ENCODE measurements around the gene RALGPS1.

The RALGPS1 gene

DNA sequence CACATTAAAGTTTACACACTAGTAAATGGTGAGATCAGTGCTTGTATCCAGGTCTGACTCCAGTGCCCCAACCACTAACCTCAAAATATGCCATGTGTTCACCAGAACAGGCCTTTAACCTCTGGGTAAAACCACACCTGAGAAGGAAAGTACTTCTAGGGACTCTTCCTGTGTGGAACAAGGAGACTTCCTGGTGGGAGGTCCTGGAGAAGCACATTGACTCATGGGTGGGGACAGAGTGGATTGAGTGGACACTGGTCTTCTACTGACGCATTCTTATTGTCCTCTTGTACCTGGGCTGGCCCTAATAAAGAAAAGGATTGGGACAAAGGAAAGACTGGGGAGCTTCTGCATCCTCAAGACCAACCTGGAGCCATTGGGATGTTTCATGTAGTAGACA lies 164.4 kb downstream of the RALGPS1 start:
- DNase-seq (ENCODE audit: low spot score) = no peak

DNA sequence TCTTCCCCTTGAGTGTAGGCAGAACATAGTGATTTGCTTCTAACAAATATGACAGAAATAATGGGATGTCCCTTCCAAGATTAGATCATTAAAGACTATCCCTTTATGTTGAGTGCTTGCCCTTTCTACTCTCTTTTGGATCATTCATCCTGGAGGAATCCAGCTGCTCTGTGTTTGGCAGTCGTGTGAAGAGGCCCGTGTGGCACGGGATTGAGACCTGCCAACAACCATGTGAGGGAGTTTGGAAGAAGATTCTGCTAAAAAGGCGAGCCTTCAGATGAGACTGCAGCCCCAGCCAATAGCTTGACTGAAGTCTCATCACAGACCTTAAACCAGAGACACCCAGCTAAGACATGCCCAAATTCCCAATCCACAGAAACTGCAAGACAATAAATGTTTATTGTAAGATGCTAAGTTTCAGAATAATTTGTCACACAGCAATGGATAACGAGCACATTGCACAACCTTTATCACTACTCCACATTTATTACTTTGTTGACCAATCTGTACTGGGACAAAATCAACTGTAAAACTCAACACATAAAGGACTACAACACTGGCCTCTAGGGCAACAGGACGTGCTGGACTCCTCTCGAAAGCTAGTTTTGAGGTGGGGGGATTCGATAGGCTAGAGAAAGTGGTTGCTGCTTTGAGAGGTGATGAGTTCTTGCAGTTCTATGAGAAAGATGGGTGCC lies 165.0 kb downstream of the RALGPS1 start:
- no peak for DNase-seq (ENCODE audit: low spot score)

DNA sequence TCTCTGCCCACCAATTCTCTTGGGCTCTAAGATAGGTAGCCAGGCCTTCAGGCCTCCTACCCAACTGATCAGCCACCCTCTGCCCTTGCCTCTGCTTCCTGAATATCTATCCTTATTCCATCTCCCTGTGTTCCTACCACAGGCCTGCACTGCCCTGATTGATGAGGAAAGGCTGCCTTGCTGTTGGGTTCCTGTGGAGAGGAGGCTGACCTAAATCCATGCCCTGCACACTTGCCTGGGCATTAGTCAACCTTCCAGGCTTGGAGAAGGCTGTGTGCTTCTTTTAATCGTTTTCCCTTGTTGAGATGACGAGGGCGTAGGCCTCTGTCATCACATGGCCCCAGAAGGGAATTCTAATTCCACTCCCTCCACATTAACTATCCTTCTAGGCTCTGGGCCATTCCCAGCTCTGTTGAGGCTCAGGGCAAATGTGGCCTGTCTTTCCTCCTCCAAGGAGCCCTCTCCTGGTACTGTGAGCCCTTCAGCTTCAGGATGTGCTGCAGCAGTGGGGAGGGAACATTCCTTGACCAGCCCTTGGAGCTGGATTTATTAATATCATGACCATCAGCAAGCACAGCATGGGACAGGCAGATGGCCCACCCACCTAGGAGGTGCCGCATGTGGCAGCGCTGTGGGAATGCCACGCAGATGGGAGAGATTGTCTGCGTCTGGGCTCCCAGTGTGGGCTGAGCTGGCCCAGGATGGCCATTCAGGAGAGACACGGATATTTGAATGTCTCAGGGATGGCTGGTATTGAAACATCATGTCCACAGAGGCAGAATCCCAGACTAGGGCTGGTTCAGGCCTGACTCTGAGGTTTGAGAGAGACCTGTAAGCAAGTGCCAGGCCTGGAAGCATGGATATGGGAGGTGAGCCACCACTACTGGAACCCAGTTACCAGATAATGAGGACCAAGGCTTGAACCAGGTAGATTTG lies 166.9 kb downstream of the RALGPS1 start:
- DNase-seq (ENCODE audit: low spot score) = no peak

DNA sequence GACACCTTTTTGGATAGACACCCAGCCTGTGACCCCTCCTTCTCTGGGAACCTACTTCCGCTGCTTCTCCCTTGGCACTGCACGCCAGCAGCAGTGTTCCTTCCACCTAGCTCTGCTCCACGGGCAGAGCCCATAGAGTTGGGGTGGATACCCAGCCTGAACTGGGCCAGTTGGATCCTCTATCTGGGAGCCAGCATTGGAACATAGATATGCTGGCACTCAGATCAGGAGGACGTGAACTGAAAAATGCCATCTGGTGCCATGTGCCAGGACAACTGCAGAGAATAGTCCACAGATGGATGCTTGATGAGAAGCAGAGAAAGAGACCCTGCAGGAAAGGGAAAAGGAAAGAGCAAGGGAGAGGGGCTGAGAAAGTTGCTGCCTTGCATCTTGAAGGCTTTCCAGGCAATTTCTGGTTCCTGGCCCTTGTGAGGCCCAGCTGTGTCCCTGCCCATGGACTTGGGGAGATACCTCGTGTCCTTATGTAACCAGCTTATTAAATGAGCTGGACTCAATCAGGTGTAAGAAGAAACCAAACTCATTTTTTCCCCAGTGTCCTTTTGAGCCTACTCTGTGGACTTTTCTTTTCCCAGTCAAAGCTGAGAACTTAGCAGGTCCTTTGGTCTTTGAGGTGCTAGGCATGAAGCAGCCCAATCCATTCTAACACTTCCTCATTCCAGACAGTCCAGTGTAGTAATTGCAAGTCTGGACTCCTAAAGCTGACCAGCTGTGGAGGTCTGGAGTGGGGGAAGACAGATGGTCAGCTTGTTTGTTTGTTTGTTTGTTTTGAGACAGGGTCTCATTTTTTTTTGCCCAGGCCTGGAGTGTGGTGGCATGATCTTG lies 168.8 kb downstream of the RALGPS1 start:
- DNase-seq (ENCODE audit: low spot score) = no peak

DNA sequence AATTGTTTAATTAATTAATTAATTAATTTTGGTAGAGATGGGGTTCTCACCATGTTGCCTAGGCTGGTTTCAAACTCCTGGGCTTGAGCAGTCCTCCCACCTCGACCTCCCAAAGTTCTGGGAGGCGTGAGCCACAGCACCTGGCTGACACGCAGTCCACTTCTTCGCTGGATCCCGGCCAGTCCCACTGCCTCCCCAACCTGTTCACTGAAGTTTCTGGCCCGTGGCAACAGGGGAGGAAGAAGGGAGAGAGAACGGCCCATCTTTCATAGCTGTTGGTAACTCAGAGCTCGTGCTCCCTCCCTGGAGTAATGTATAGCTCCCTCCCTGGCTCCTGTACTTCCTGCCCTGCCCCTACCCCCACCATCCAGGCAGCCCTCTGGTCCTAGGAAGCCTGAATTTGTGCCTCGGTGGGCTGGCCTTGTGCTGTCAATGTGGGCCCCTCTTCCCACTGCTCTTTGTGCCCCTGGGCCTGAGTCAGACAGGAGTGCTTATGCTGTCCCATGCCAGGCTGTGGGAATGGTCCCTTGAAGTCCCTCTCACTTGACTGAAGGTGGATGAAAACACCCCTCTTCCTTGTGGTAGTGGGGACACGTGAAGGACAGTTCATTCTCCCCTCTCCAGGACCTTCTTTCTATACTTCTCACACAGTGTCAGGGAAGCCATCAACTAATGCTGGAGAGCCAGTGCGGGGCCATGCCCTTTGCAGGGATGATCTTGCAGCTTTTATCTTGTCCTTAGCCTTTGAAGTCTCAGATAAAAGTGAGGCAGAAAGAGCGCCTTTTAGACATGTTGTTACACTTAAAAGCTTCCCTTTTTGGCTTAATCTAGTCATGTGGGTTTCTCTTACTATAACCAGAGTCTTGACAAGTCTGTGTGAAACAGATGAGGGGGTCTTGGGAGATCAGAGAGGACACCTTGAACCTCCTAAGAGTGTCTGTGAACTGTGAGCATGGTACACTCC lies 169.8 kb downstream of the RALGPS1 start:
- no peak for DNase-seq (ENCODE audit: low spot score)

DNA sequence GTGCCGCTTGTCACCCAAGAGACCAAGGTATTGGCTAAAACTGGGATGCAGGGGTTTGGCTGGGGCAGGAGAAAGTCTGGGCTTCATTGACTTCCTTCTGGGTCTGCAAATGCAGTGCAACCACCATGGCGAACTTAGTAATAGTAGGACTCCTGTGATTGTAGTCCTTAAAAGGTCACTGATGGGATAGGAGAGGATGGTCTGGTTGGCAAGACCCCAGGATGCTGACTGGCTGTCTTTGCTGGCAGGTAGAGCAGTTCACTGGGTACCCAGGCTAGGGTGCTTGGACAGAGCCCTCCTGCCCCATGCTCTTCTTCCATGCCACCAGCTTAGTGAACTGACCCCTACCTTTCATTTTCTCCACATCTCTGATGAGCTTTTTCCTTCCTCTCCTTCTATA lies 170.6 kb downstream of the RALGPS1 start:
- DNase-seq (ENCODE audit: low spot score) = no peak

DNA sequence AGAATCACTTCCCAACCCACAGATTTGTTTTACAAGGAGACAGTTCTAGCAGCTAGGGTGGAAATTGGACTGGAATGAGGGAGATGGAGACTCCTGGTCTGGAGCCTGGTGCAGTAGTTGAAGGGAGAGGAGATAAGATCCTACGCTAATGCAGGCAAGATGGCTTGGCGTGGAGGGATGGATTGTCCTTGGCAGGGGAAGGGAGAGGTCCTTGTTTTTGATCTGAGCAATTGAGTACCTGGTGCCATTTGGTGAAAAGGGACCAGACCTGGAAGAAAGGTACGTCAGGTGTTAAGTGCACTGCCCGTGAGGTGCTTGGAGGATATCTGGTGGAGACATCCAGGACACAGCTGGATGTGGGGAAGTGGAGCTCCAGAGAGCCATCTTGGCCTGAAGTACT lies 172.2 kb downstream of the RALGPS1 start:
- DNase-seq (ENCODE audit: low spot score) = no peak

DNA sequence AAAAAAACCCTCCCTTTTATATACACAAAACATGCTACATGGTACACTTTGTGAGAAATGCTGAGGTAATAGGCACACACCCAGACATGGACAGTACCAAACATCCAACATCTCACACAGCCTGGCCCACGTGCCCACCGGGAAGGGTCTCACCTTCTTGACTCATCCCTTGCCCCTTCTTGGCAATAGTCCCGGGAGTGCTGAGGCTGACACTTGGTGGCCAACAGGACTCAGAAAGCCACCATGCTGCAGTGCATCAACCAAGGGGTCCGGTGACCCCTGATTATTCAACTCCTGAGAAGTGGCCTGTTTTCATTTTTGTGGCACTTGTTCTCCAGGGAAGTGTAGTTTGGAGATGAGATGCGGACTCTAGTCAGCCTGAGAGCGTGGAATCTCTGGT lies 172.8 kb downstream of the RALGPS1 start:
- no peak for DNase-seq (ENCODE audit: low spot score)

DNA sequence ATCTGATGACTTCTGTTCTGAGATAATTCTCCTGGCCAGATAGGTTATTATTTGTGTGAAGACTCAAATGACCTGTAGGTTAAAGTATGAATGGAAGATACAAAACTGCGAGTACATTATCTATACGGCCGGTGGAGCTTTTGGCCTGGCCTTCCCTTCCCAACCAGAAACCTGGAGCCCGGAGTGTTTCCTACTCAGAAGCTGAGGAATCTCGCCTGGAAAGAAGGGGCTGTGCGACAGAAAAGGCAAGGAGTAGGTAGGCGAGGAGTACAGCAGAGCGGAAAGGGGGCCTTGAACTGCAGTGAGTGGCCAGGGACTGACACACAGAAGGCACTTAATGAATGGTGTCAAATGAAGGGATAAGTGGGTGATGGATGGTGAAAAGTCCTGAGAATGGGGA lies 173.3 kb downstream of the RALGPS1 start:
- DNase-seq (ENCODE audit: low spot score) = no peak

DNA sequence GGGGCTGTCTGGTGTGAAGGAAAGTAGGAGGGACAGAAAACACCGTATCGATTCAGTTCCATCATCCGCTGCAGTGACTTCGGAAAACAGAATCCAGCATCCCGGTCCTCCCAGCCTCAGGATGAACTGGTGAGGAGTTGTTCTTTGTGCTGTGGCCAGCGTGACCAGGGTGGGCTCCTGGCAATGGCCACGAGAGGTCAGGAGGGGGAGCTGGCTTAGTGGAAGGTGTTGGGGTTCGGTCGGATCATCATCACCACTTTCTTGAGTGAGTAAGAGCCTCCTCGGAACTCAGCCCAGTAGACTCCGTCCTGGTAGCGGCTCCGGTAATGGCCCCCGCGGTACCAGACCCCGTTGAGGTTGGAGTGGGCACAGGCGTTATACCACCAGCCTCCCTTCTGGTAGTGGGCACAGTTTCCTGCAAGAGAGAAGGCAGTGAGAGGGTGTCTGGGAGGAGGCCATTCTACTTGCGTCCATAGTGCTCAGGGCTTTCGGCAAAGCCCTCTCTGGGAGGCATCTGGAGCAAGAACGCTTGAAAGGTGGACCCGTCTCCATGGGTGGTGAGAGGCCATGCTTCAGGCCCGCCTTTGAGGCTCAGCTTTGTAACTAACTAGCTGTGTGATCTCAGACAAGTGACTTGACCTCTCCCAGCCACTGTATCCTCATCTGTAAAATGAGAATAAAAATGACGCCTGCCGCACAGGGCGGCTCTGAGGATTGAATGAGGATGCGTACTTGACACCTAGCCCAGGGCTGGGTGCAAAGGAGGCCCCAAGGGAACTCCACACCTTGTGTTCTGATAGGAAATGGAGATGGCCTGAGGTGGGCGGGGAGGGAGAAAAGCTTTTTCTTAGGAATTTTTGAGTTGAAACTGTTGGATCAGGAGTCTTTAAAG lies 174.4 kb downstream of the RALGPS1 start:
- DNase-seq (ENCODE audit: low spot score) = no peak

DNA sequence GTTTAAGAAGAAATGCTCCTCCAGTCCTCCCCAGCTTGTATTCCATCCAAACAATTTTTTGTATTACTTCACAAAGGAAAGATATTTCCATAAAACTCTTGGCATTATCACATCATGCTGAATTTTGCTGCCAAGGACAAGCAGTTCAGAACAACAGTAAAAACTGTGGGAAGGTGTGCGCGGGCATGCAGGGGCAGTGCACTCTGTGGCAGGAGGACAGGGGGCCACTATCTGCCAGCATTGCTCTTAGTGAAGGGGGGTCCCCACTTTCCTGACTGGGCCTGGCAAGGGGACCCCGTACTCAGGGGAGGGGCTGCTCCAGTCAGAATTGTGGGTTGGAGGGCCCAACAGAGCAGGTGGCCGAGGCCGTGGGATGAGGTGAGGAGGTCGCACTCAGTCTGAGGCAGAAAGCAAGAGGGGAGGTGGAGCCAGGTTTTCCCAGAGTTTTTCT lies 175.1 kb downstream of the RALGPS1 start:
- no peak for DNase-seq (ENCODE audit: low spot score)

DNA sequence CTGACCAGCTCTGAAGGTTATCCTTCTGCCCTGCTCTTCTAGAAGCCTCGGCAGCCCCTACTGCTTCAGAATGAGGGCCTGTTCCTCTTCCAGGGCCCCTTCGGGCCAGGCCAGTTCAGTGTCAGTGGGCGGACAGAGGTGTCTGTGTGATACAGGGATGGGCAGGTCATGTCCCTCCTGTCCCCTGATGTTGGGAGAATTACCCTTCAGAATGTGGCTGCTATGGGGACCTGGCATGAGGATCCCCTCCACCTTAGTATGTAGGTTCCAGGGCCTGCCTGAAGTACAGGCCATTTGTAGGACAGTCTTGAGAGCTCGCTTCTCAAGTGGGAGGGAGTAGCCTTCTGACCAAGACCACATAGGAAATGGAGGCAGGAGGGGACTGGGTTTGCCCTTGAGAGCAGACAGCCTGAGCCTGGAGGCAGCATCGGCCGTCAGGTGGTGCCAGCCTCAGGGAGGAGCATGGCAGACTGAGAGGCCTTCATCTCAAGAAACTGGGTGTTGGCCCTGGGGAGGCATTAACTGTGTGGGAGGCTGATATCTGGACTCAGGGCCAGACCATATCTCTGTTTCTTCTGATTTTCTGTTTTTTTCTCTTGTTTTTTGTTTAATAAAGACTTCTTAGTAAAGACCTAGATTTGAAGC lies 175.9 kb downstream of the RALGPS1 start:
- DNase-seq (ENCODE audit: low spot score) = no peak

DNA sequence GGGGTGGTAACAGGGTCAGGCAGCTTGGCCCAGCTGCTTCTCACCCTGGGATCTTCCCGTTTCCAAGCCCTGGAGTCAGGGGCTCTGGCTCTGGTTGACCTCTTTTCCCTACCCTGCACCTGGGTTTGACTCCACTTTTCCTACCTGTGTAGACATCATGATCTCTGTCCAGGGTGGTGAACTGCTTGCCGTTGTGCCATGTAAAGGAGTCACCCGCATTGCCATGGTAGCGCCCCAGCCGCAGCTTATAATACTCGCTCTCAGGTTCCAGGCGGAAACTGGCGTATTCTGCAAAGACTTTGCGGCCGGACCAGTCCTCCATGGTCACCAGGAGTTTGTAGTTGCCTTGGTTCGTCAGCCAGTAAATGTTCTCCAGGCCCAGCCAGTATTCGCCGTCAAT lies 176.9 kb downstream of the RALGPS1 start:
- DNase-seq (ENCODE audit: low spot score) = no peak

DNA sequence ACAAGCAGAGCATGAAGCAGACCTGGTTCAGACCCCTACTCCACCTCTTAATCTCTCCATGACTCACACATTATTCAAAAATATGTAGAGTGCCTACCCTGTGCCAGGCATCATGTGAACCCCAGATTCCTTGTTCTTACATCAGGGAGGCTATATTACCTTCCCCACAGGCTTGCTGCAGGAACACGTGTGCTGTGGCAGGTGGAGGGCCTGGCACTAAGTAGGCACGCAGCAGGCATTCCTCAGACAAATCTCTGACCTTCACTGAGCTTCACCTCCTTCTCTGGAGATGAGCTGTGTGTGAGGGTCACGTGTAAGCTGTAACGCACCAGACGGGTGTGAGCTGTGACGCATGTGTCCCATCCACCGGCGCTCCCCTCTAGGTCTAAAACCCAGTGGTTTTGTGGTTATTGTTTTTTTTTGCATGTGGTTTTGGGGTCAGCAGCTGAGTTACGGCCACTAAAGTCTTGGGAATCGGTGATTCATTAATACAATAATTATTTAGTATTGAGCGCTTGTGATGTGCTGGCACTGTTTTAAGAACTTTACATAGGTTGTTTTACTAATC lies 177.5 kb downstream of the RALGPS1 start:
- no peak for DNase-seq (ENCODE audit: low spot score)

DNA sequence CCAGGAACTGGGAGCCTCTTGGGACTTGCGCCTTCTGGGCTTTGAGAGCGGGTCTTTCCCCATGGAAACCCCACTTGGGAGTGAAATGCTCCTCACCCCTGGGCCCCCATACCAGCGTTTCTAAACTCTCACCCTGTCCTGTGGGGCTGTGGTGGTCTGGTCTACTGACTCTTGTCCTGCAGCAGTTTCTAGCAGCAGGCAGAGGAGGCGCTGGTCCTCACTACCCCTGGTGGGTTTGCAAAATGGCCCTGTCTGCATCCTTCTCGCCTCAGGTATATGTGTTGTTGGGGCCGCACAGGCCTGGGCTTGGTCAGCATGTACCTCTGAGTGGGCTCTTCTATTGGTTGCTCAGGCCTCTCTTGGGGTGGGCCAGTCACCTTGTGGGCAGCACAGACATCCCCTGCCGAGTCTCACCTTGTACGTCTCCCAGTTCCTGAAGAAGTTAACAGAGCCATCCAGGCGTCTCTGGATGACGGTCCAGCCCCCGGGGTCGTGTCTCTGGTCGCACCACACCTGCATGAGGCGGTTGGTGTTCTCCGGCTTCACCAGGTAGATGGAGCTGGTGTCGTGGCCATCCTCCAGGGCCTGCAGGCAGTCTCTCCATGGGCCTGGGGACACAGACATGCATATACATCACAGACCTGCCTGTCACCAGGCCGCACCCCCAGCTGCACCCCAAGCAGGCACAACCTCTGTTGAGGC lies 178.9 kb downstream of the RALGPS1 start:
- no peak for DNase-seq (ENCODE audit: low spot score)

DNA sequence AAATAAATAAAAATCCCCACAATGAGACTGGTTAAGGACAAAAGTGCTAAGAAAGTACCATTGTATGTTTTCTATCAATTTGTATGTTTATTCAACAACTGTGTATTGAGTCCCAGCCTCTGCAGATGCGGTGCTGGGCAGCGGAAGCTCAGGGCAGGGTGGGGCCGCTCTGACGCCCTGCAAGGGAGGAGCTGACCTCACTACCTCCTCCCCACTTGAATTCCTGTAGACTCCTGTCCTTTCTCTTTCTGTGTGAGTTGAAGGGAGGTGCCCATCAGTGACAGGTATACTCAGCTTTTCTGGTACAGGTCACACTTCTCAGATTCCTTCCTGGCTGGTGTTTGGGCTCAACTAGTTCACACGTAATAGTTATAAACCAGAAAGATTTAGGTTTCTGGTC lies 180.8 kb downstream of the RALGPS1 start:
- no peak for DNase-seq (ENCODE audit: low spot score)

DNA sequence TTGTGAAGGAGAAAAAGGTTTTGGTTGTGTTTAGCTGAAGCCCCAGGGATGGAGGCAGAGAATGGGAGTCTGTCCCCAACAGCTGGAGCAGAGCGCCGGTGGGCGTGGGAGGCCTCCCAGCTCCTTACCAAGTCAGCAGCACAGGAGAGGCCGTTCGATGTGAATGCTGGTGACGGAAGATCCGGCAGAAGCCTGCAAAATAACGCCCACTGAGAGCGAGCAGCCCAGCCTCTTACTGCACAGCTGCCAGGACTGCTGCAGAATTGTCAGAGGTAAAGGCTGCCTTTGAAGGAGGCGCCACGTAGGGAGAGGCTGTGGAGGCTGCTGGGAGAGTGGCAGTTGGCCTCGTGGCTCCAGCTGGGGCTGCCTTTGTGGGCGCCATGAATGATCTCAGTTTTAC lies 181.6 kb downstream of the RALGPS1 start:
- DNase-seq (ENCODE audit: low spot score) = no peak

DNA sequence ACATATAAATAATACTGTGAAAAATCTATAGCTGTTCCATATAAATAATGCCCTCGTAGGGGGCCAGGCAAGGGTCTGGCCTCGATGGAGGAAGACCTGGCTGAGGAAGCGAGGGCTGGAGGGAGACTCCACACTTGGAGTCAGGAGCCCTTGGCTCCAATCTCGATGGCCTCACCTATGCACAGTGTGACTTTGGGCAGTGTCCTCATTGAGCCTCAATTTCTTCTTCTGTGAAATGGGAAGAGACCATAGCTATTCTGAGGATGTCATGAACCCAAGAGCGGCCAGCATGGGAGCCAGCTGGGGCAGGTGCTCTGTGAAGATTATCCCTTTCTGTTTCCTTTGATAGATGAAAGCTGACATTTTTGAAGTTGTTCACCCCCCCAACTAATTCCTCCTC lies 183.1 kb downstream of the RALGPS1 start:
- DNase-seq (ENCODE audit: low spot score) = no peak
